Tibial nerve (tissue), 4 donors: ENCODE results near the gene TANC1. TPM values are rescaled to one million over a fixed set of nuclear protein-coding genes. Genes with fewer than 3 reads are reported as not detected.
"Not testable (repeated sequence)": the region's sequence is repeated elsewhere in the genome, so short reads cannot be mapped to it uniquely, and the experiment has no call there.

ENCODE experiments used
- DNase-seq, 2 donors: peaks; one replicate each; pipeline ENCODE4 v3.0.0-alpha.2; 2019; ENCODE audit warnings: low spot score in 2 of 2
- H3K27ac ChIP-seq, 4 donors: fragments of 200-600 bp; sonication (generic) in 3 of 4; one replicate each; pipeline ENCODE4 v1.5.1; 2017 to 2019; ENCODE audit warnings: mild to moderate bottlenecking in 1 of 4
- H3K27me3 ChIP-seq, 2 donors: fragments of 200-600 bp; sonication (generic) in 1 of 2; one replicate each; pipeline versions ENCODE4 v1.5.1 to v1.6.0; 2017 to 2019
- H3K36me3 ChIP-seq, 3 donors: fragments of 200-600 bp; sonication (generic); one replicate each; pipeline ENCODE4 v1.5.1; 2018 to 2019
- H3K4me1 ChIP-seq, 4 donors: fragments of 200-600 bp; sonication (generic) in 3 of 4; one replicate each; pipeline ENCODE4 v1.5.1; 2017 to 2019
- H3K4me3 ChIP-seq, 4 donors: fragments of 200-600 bp; sonication (generic) in 3 of 4; one replicate each; pipeline ENCODE4 v1.5.1; 2017 to 2019; ENCODE audit warnings: mild to moderate bottlenecking in 1 of 4, moderate library complexity in 1 of 4
- H3K9me3 ChIP-seq, 4 donors: fragments of 200-600 bp; sonication (generic) in 3 of 4; one replicate each; pipeline ENCODE4 v1.5.1; 2017 to 2019
- CTCF ChIP-seq, 5 experiments: fragments of 200-600 bp in 3 of 5; fragments of 450-650 bp in 2 of 5; sonication (generic) in 3 of 5; IDR thresholded peaks; one replicate each; pipeline ENCODE4 v1.5.1; 2016 to 2019; ENCODE audit warnings: antibody characterized with exemption in 5 of 5, mild to moderate bottlenecking in 3 of 5, moderate library complexity in 2 of 5
- EP300 ChIP-seq, 2 donors: sonication (generic); formaldehyde crosslinking; IDR thresholded peaks; one replicate each; pipeline ENCODE4 v1.6.1; 2017; ENCODE audit warnings: antibody characterized with exemption in 2 of 2, mild to moderate bottlenecking in 1 of 2
- POLR2A ChIP-seq, 2 donors: fragments of 450-650 bp; IDR thresholded peaks; one replicate each; pipeline ENCODE4 v1.6.1; 2017; ENCODE audit warnings: antibody characterized with exemption in 2 of 2, mild to moderate bottlenecking in 2 of 2, moderate library complexity in 2 of 2
- WGBS, 2 donors: methylation state at CpG; one replicate each; pipeline ENCODE4 v1.1.5; 2018; 5-methylcytosine and 5-hydroxymethylcytosine counted together
- total RNA-seq, 4 donors: library from RNA; depleted of rRNA; stranded (reverse); fragments of >200 nt; gene quantifications; one replicate each; pipeline ENCODE4 v1.1.0, GENCODE V29; 2016

The TANC1 gene
- total RNA-seq, 4 donors from 2014 or later, result 43.5 to 66.3 (median 57.6) TPM

DNA sequence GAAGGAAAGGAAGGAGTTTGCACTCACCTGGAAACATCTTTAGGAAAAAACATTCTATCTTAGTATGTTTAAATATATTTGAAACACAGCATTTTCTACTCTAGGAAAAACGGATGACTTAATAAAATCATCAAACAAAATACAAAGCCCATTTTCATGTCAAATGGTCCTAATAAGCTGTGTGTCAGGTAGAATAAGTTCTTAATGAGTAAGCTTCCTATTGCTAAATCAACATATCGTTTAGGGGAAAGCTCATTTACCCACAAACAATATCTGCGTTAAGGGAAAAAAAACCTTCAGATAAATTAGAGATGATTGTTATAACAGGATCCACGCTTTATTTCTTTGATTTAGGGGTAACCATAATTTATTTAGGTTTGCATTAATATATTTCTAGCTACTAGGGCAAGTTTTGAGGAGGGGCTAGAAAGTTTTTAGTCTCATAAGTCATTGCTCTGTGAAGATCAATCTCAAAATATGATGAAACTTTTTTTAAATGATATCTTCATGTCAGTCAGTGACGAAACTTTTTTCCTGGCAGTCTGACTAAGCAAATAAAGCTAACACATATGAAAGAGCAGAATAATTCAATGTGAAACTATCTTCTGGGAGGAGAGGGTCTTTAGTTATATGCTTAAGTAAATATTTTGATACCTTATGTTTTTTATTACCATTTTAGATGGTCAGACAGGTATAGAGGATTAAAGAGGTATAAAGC lies 170.9 kb downstream of the TANC1 start:
- H3K4me1 ChIP-seq, result peaks cover 0 to 46% (median 13%) of the 10 kb centered on the region in 4 donors

GRCh38 chr2:159140070-159140769 lies 171.8 kb downstream of the TANC1 start:
- Histone ChIP-seq H3K4me3 (no peak overlapping the region), H3K4me1 (peaks cover 0 to 38% (median 13%) of the 10 kb centered on the region in 4 donors), H3K27ac (no peak overlapping the region), H3K36me3 (no peaks in the 10 kb centered on the region), H3K27me3 (no peaks in the 10 kb centered on the region), H3K9me3 (no peaks in the 10 kb centered on the region)
- no peak for TF ChIP-seq EP300 (IDR thresholded peaks at IDR 0.05)
- no peak for TF ChIP-seq POLR2A (IDR thresholded peaks at IDR 0.05)
- no peak for TF ChIP-seq CTCF (IDR thresholded peaks at IDR 0.05)
- DNase-seq, result no peak
- 88 to 94% methylated on average over 2 of the region's 2 CpGs for WGBS, 2 donors

More for the DNA sequence above, 170.9 kb downstream of the TANC1 start:
- no peaks in the 10 kb centered on the region for H3K9me3 ChIP-seq
- WGBS, 2 donors, result 77 to 84% methylated on average over 5 of the region's 5 CpGs
- H3K4me3 ChIP-seq, result no peak overlapping the region
- no peaks in the 10 kb centered on the region for H3K27me3 ChIP-seq
- TF ChIP-seq EP300 (IDR thresholded peaks at IDR 0.05) (no peak), CTCF (IDR thresholded peaks at IDR 0.05) (no peak), POLR2A (IDR thresholded peaks at IDR 0.05) (no peak)
- no peak for DNase-seq
- no peaks in the 10 kb centered on the region for H3K36me3 ChIP-seq
- no peak overlapping the region for H3K27ac ChIP-seq

DNA sequence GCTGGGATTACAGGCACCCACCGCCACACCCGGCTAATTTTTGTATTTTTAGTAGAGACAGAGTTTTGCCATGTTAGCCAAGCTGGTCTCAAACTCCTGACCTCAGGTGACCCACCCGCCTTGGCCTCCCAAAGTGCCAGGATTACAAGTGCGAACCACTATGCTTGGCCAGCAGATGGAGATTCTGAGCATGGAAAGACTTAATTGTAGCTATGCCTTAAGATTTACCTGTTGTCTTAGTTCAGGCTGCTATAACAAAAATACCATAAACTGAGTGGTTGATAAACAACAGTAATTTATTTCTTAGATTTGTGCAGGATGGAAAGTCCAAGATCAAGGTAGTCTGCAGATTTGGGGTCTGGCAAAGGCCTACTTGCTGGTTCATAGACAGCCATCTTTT lies 172.4 kb downstream of the TANC1 start:
- not testable (repeated sequence) for H3K9me3 ChIP-seq, H3K27me3 ChIP-seq, DNase-seq, H3K4me3 ChIP-seq, H3K36me3 ChIP-seq, H3K27ac ChIP-seq
- WGBS, 2 donors, result 94 to 97% methylated on average over 3 to 4 of the region's 4 CpGs
- peaks cover 0 to 32% (median 13%) of the 10 kb centered on the region in 4 donors for H3K4me1 ChIP-seq

DNA sequence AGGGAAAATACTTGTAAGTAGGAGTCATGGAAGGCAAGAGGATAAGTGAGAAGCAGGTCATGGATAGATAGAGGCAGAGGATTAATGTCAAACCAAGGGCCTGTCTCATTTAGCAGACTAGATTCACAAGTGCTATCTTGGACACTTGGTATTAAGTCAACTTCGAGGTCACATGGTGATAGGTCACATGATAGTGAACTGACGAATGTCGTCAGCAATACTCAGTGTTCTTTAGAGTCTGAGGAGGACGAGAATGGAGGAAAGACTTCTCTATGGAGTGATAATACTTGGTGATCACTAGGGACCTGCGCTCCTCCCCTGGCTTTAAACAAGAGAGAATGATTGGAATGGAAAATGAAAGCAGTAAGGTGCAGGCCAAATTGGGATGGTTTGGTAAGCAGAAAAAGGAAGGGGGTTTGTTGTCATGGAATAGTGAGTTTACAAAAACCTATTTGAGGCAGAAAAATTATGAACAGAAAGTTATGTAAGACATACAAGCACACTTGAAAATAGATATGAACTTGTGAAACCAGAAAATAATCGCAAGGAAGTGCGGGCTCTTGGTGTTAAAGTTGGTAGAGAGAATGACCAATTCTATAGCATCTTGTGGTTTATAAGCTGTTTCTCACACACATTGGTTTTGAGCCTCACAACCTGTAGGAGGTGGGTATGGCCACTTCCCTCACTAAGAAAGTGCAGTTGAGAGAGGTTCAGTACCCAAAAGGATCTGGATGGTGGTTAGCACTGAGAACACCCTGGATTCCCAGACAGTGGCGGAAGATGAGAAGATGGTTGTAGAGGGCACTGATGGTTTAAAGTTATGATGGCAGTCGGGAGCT lies 176.6 kb downstream of the TANC1 start:
- no peak for DNase-seq
- no peaks in the 10 kb centered on the region for H3K9me3 ChIP-seq

More for the DNA sequence above, 176.6 kb downstream of the TANC1 start:
- Histone ChIP-seq H3K4me1 (peaks cover 0 to 33% (median 8%) of the 10 kb centered on the region in 4 donors), H3K36me3 (no peaks in the 10 kb centered on the region), H3K4me3 (no peak overlapping the region), H3K27me3 (no peaks in the 10 kb centered on the region), H3K27ac (no peak overlapping the region)
- 87 to 91% methylated on average over 9 of the region's 9 CpGs for WGBS, 2 donors
- no peak for TF ChIP-seq POLR2A (IDR thresholded peaks at IDR 0.05)
- no peak for TF ChIP-seq CTCF (IDR thresholded peaks at IDR 0.05)
- no peak for TF ChIP-seq EP300 (IDR thresholded peaks at IDR 0.05)
